Neural crest cell (in vitro differentiated cells): ENCODE measurements around the gene RYK. TPM values are rescaled to one million over a fixed set of nuclear protein-coding genes. Genes with fewer than 3 reads are reported as not detected.
"Not testable (repeated sequence)": the region's sequence is repeated elsewhere in the genome, so short reads cannot be mapped to it uniquely, and the experiment has no call there.

Experiments used
- DNase-seq: peaks from one replicate; pipeline ENCODE4 v3.0.0; 2021; ENCODE audit warnings: low read depth, mixed read lengths, low spot score
- H3K27ac Mint-ChIP-seq: one replicate; pipeline ENCODE4 v1.8.0; 2021; ENCODE audit warnings: mild to moderate bottlenecking, mixed read lengths; ENCODE audit not compliant: unreplicated experiment
- H3K27me3 Mint-ChIP-seq: 2 replicates; pipeline ENCODE4 v1.8.0; 2021; ENCODE audit warnings: low read depth, mild to moderate bottlenecking, mixed read lengths
- H3K36me3 Mint-ChIP-seq: 2 replicates; pipeline ENCODE4 v1.8.0; 2021; ENCODE audit warnings: low read depth, mild to moderate bottlenecking, mixed read lengths
- H3K4me1 Mint-ChIP-seq: 2 replicates; pipeline ENCODE4 v1.8.0; 2021; ENCODE audit warnings: mixed read lengths
- H3K4me3 Mint-ChIP-seq: one replicate; pipeline ENCODE4 v1.8.0; 2021; ENCODE audit warnings: mild to moderate bottlenecking, mixed read lengths
- H3K9me3 Mint-ChIP-seq: 2 replicates; pipeline ENCODE4 v1.8.0; 2021; ENCODE audit warnings: mixed read lengths
- CTCF ChIP-seq: fragments of 200-600 bp; sonication (generic); conservative IDR thresholded peaks from 2 replicates; pipeline ENCODE4 v1.5.0; 2021; ENCODE audit warnings: antibody characterized with exemption, mild to moderate bottlenecking
- total RNA-seq: library from RNA; stranded (reverse); gene quantifications from 2 replicates; pipeline ENCODE4 v1.2.1, GENCODE V29; 2021

The RYK gene
- total RNA-seq, 1 donor from 2014 or later: 57.4 TPM

- DNase-seq: no peak
- Mint-ChIP-seq H3K9me3 (no peaks in the 10 kb centered on the region), H3K27me3 (no peaks in the 10 kb centered on the region), H3K4me3 (no peak overlapping the region), H3K4me1 (peaks cover 27% of the 10 kb centered on the region), H3K27ac (no peak overlapping the region), H3K36me3 (peaks cover 2% of the 10 kb centered on the region)
- TF ChIP-seq CTCF: no peak
These were observed 22.6 kb downstream of the RYK start for GRCh38 chr3:134228035-134228434.

- not testable (repeated sequence) for H3K27ac Mint-ChIP-seq, DNase-seq, H3K36me3 Mint-ChIP-seq, H3K9me3 Mint-ChIP-seq, H3K27me3 Mint-ChIP-seq, H3K4me3 Mint-ChIP-seq
- peaks cover 22% of the 10 kb centered on the region for H3K4me1 Mint-ChIP-seq
These were observed 25.9 kb downstream of the RYK start for GRCh38 chr3:134224796-134225156.

GRCh38 chr3:134222835-134223234 is 27.8 kb downstream of the RYK start:
- no peaks in the 10 kb centered on the region for H3K36me3 Mint-ChIP-seq
- H3K27me3 Mint-ChIP-seq: no peaks in the 10 kb centered on the region
- H3K27ac Mint-ChIP-seq: no peak overlapping the region
- no peak overlapping the region for H3K4me3 Mint-ChIP-seq
- no peaks in the 10 kb centered on the region for H3K9me3 Mint-ChIP-seq
- H3K4me1 Mint-ChIP-seq: peaks cover 22% of the 10 kb centered on the region
- no peak for TF ChIP-seq CTCF
- no peak for DNase-seq

GRCh38 chr3:134216851-134217250 is 33.8 kb downstream of the RYK start:
- TF ChIP-seq CTCF: no peak
- peaks cover 3% of the 10 kb centered on the region for H3K36me3 Mint-ChIP-seq
- H3K27me3 Mint-ChIP-seq: no peaks in the 10 kb centered on the region
- H3K4me1 Mint-ChIP-seq: peaks cover 2% of the 10 kb centered on the region
- H3K4me3 Mint-ChIP-seq: no peak overlapping the region
- H3K9me3 Mint-ChIP-seq: no peaks in the 10 kb centered on the region
- no peak for DNase-seq
- H3K27ac Mint-ChIP-seq: no peak overlapping the region

GRCh38 chr3:134216191-134216764 is 34.4 kb downstream of the RYK start:
- TF ChIP-seq CTCF: no peak
- no peak for DNase-seq
- Mint-ChIP-seq H3K4me1 (peaks cover 5% of the 10 kb centered on the region), H3K27ac (no peak overlapping the region), H3K36me3 (peaks cover 3% of the 10 kb centered on the region), H3K4me3 (no peak overlapping the region), H3K27me3 (no peaks in the 10 kb centered on the region), H3K9me3 (no peaks in the 10 kb centered on the region)

GRCh38 chr3:134214239-134214638 is 36.4 kb downstream of the RYK start:
- DNase-seq: no peak
- no peak for TF ChIP-seq CTCF
- H3K4me1 Mint-ChIP-seq: peaks cover 5% of the 10 kb centered on the region
- H3K27me3 Mint-ChIP-seq: no peaks in the 10 kb centered on the region
- H3K36me3 Mint-ChIP-seq: peaks cover 5% of the 10 kb centered on the region
- peak overlapping the region; percentile 9 for H3K27ac Mint-ChIP-seq
- H3K9me3 Mint-ChIP-seq: no peaks in the 10 kb centered on the region
- H3K4me3 Mint-ChIP-seq: no peak overlapping the region
